Endodermal cell (in vitro differentiated cells): Measurements from ENCODE around the gene ARHGEF3. TPM values are rescaled to one million over a fixed set of nuclear protein-coding genes. Genes with fewer than 3 reads are reported as not detected.

ENCODE experiments used
- DNase-seq: peaks from one replicate; pipeline ENCODE4 v3.0.0-alpha.2; 2017
- H3K27ac ChIP-seq: 2 replicates; pipeline ENCODE4 v1.5.1; 2013; ENCODE audit warnings: mild to moderate bottlenecking, low read depth, low read length, moderate library complexity
- H3K27me3 ChIP-seq: 2 replicates; pipeline ENCODE4 v1.6.1; 2013; ENCODE audit warnings: mild to moderate bottlenecking, low read length, moderate library complexity; ENCODE audit not compliant: insufficient read depth, control insufficient read depth, poor library complexity, severe bottlenecking
- H3K36me3 ChIP-seq: 2 replicates; pipeline ENCODE4 v1.7.0; 2013; ENCODE audit warnings: mild to moderate bottlenecking, low read length, moderate library complexity; ENCODE audit not compliant: control insufficient read depth, insufficient read depth
- H3K4me1 ChIP-seq: one replicate; pipeline ENCODE4 v1.7.0; 2013; ENCODE audit warnings: low read length; ENCODE audit not compliant: control insufficient read depth, insufficient read depth
- H3K4me3 ChIP-seq: 2 replicates; pipeline ENCODE4 v1.5.1; 2013; ENCODE audit warnings: mild to moderate bottlenecking, low read length, moderate library complexity
- H3K9ac ChIP-seq: 2 replicates; pipeline ENCODE4 v1.6.1; 2013; ENCODE audit warnings: mild to moderate bottlenecking, low read length, moderate library complexity; ENCODE audit not compliant: poor library complexity, severe bottlenecking; ENCODE audit errors: extremely low read depth
- H3K9me3 ChIP-seq: 2 replicates; pipeline ENCODE4 v1.6.1; 2013; ENCODE audit warnings: mild to moderate bottlenecking, low read length, moderate library complexity; ENCODE audit not compliant: control insufficient read depth
- H3K27ac Mint-ChIP-seq: 2 replicates; pipeline ENCODE4 v1.8.0; 2020; ENCODE audit warnings: mixed read lengths
- H3K27me3 Mint-ChIP-seq: 2 replicates; pipeline ENCODE4 v1.8.0; 2021; ENCODE audit warnings: mild to moderate bottlenecking, mixed read lengths; ENCODE audit not compliant: insufficient read depth
- H3K36me3 Mint-ChIP-seq: 2 replicates; pipeline ENCODE4 v1.8.0; 2020; ENCODE audit warnings: low read depth, mixed read lengths
- H3K4me1 Mint-ChIP-seq: 2 replicates; pipeline ENCODE4 v1.8.0; 2020; ENCODE audit warnings: mixed read lengths
- H3K4me3 Mint-ChIP-seq: 2 replicates; pipeline ENCODE4 v1.8.0; 2020; ENCODE audit warnings: mild to moderate bottlenecking, moderate library complexity, mixed read lengths
- H3K9me3 Mint-ChIP-seq: 2 replicates; pipeline ENCODE4 v1.8.0; 2020; ENCODE audit warnings: mild to moderate bottlenecking, mixed read lengths
- WGBS, 2 experiments: methylation state at CpG; one replicate each; pipeline versions ENCODE4 v1.1.5 to v1.1.7; 2013; ENCODE audit warnings: missing lambda C conversion rate in 2 of 2, mixed read lengths in 1 of 2; ENCODE audit not compliant: insufficient coverage in 1 of 2, insufficient read length in 1 of 2; 5-methylcytosine and 5-hydroxymethylcytosine counted together
- total RNA-seq, 2 donors: library from RNA; stranded (reverse); fragmentation: NEBNext Ultra II Directional in 1 of 2; extraction: Animal tissue kit (Norgen Biotek cat#: 25700) in 1 of 2; gene quantifications; 2 replicates in 1 of 2; 3 replicates in 1 of 2; pipeline ENCODE4 v1.2.1, GENCODE V29; 2021
- TF ChIP-seq, protein P1 (sequence below): fragments of 200-600 bp; sonication (generic); conservative IDR thresholded peaks from 2 replicates; pipeline ENCODE4 v1.5.0; 2021; ENCODE audit warnings: antibody characterized with exemption, mild to moderate bottlenecking

Gene ARHGEF3
- total RNA-seq, 2 donors from 2014 or later, result 12.7 to 14.1 TPM

DNA sequence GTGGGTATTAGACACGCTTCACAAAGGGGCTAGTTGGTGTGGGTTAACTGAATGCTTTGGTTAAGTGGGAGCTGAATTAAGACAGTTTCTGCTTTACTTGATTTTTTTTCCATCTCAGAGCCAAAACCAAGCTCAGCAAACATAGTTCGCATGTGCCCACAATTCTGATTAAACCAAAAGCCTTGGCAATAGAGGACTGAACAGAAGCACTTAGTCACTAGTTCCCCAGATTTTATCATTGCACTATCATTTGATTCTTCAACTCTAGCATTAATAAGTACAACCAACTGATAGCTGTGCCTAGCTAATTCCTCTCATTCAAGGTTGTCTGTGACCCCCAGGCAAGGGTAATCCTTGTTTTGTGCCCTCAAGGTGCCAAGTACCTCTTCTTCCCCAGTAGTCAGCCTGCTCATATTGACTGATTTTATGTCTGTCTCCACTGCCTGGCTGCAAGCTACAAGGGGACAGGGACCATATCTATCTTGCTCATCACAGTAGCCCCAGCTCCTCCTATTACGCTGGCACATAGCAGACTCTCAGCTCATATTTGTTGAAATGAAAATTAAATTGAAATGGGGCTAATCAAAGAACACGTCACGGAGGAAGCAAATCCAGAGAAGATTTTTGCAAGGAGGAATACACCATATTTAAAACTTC lies 9.9 kb upstream of the ARHGEF3 start:
- Mint-ChIP-seq H3K36me3 (no peaks in the 10 kb centered on the region), H3K4me1 (peaks cover 20% of the 10 kb centered on the region), H3K27ac (no peak overlapping the region), H3K27me3 (peaks cover 1% of the 10 kb centered on the region), H3K4me3 (no peak overlapping the region), H3K9me3 (no peaks in the 10 kb centered on the region)
- 90 to 98% methylated on average over 4 to 5 of the region's 5 CpGs for WGBS, 2 experiments
- Histone ChIP-seq H3K4me1 (peaks cover 8% of the 10 kb centered on the region), H3K27me3 (no peaks in the 10 kb centered on the region), H3K9ac (no peak overlapping the region), H3K27ac (no peak overlapping the region), H3K4me3 (no peak overlapping the region), H3K36me3 (no peaks in the 10 kb centered on the region), H3K9me3 (no peaks in the 10 kb centered on the region)
- TF ChIP-seq, protein P1, sequence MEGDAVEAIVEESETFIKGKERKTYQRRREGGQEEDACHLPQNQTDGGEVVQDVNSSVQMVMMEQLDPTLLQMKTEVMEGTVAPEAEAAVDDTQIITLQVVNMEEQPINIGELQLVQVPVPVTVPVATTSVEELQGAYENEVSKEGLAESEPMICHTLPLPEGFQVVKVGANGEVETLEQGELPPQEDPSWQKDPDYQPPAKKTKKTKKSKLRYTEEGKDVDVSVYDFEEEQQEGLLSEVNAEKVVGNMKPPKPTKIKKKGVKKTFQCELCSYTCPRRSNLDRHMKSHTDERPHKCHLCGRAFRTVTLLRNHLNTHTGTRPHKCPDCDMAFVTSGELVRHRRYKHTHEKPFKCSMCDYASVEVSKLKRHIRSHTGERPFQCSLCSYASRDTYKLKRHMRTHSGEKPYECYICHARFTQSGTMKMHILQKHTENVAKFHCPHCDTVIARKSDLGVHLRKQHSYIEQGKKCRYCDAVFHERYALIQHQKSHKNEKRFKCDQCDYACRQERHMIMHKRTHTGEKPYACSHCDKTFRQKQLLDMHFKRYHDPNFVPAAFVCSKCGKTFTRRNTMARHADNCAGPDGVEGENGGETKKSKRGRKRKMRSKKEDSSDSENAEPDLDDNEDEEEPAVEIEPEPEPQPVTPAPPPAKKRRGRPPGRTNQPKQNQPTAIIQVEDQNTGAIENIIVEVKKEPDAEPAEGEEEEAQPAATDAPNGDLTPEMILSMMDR, result no peak
- DNase-seq, result no peak

GRCh38 chr3:56810577-56811545 lies 9.1 kb upstream of the ARHGEF3 start:
- H3K27ac Mint-ChIP-seq, result no peak overlapping the region
- Histone ChIP-seq H3K36me3 (no peaks in the 10 kb centered on the region), H3K4me3 (no peak overlapping the region), H3K27ac (no peak overlapping the region), H3K9ac (no peak overlapping the region), H3K27me3 (no peaks in the 10 kb centered on the region), H3K4me1 (peaks cover 8% of the 10 kb centered on the region), H3K9me3 (no peaks in the 10 kb centered on the region)
- 86 to 94% methylated on average over 3 to 6 of the region's 6 CpGs for WGBS, 2 experiments
- H3K27me3 Mint-ChIP-seq, result peaks cover 1% of the 10 kb centered on the region
- no peak overlapping the region for H3K4me3 Mint-ChIP-seq
- H3K36me3 Mint-ChIP-seq, result no peaks in the 10 kb centered on the region
- TF ChIP-seq, protein P1, result no peak
- no peaks in the 10 kb centered on the region for H3K9me3 Mint-ChIP-seq
- DNase-seq, result no peak
- H3K4me1 Mint-ChIP-seq, result peaks cover 20% of the 10 kb centered on the region

DNA sequence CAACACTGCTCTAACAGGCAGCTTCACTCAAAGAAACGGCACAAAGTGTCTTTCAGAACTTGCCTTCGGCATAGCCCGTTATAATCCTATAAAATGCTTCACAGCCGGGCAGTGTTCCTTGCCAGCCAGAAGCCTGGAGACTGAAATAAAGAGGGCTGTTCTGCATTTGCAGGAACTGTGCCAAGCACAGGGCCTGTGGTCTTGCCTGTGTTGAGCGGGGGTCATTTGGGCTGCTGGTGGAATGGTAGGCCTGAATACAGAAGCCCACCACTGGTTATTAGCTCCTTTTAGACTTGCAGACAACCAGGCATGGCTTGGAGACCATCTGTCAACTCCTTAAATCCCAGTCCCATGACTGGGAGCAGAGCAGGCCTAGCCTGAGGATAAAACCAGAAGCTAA lies 4.7 kb upstream of the ARHGEF3 start:
- H3K27me3 Mint-ChIP-seq, result peaks cover under 1% of the 10 kb centered on the region
- peaks cover 9% of the 10 kb centered on the region for H3K4me1 Mint-ChIP-seq
- Histone ChIP-seq H3K27me3 (no peaks in the 10 kb centered on the region), H3K9me3 (no peaks in the 10 kb centered on the region), H3K36me3 (no peaks in the 10 kb centered on the region), H3K4me1 (no peaks in the 10 kb centered on the region), H3K27ac (no peak overlapping the region), H3K9ac (no peak overlapping the region), H3K4me3 (no peak overlapping the region)
- no peak for DNase-seq
- 88% methylated on average over 5 of the region's 5 CpGs for WGBS, 2 experiments
- no peaks in the 10 kb centered on the region for H3K36me3 Mint-ChIP-seq
- no peaks in the 10 kb centered on the region for H3K9me3 Mint-ChIP-seq
- TF ChIP-seq, protein P1, result no peak
- H3K27ac Mint-ChIP-seq, result no peak overlapping the region
- H3K4me3 Mint-ChIP-seq, result no peak overlapping the region
